SK-N-DZ (cell line): Measurements from ENCODE around the gene GON7.
"Not testable (repeated sequence)": the region's sequence is repeated elsewhere in the genome, so short reads cannot be mapped to it uniquely, and the experiment has no call there.

ENCODE experiments used
- DNase-seq: peaks from one replicate; pipeline ENCODE4 v3.0.0-alpha.2; 2015; ENCODE audit warnings: low spot score

GON7 gene

GRCh38 chr14:93200553-93200952 lies 6.3 kb downstream of the GON7 start:
- no peak for DNase-seq

- DNase-seq, result no peak
Observed at GRCh38 chr14:93199031-93199430, 7.8 kb downstream of the GON7 start.

GRCh38 chr14:93195316-93195999 lies 11.4 kb downstream of the GON7 start:
- no peak for DNase-seq

- DNase-seq, result no peak
Observed at GRCh38 chr14:93186956-93187355, 19.9 kb downstream of the GON7 start.

- DNase-seq, result no peak
Observed at GRCh38 chr14:93186466-93186865, 20.4 kb downstream of the GON7 start.

- DNase-seq, result no peak
Observed at GRCh38 chr14:93185349-93185720, 21.5 kb downstream of the GON7 start.

GRCh38 chr14:93184391-93185348 lies 22.2 kb downstream of the GON7 start, which contains the start of the genes LYSET and MOAP1:
Gene LYSET (plus strand): TSS chr14:93185317. CDS start chr14:93185406, 89 bp downstream.
Gene MOAP1 (minus strand): TSS chr14:93184897. CDS start chr14:93184242, 655 bp downstream.
- DNase-seq, result peak; percentile 74

GRCh38 chr14:93183596-93184317 lies 23.1 kb downstream of the GON7 start:
- DNase-seq, result no peak

- no peak for DNase-seq
Observed at GRCh38 chr14:93175492-93175891, 31.4 kb downstream of the GON7 start.

- not testable (repeated sequence) for DNase-seq
Observed at GRCh38 chr14:93174731-93175130, 32.1 kb downstream of the GON7 start.

GRCh38 chr14:93173943-93174395 lies 32.9 kb downstream of the GON7 start:
- DNase-seq, result peak; percentile 41

GRCh38 chr14:93171376-93171775 lies 35.5 kb downstream of the GON7 start:
- DNase-seq, result no peak

GRCh38 chr14:93170141-93170540 lies 36.7 kb downstream of the GON7 start:
- not testable (repeated sequence) for DNase-seq

GRCh38 chr14:93169619-93170018 lies 37.2 kb downstream of the GON7 start:
- not testable (repeated sequence) for DNase-seq

- DNase-seq, result not testable (repeated sequence)
Observed at GRCh38 chr14:93168610-93169009, 38.3 kb downstream of the GON7 start.

GRCh38 chr14:93165271-93166265 lies 41.3 kb downstream of the GON7 start:
- DNase-seq, result not testable (repeated sequence)

GRCh38 chr14:93163564-93163963 lies 43.3 kb downstream of the GON7 start:
- no peak for DNase-seq

GRCh38 chr14:93161411-93161940 lies 45.4 kb downstream of the GON7 start:
- peak; percentile 92 for DNase-seq

GRCh38 chr14:93160353-93160801 lies 46.5 kb downstream of the GON7 start:
- DNase-seq, result peak; percentile 25
